ENCODE data around the gene SLC16A9. TPM values are rescaled to one million over a fixed set of nuclear protein-coding genes. Genes with fewer than 3 reads are reported as not detected.

Gene SLC16A9
- total and polyA plus RNA-seq, 8 donors: 0.32 to 7.4 (median 1.5) TPM

- no peaks in the 10 kb centered on the region for H3K9me3 ChIP-seq
- no peak for ATAC-seq
- no peak for DNase-seq
- no peaks in the 10 kb centered on the region for H3K36me3 ChIP-seq
- no peaks in the 10 kb centered on the region for H3K4me1 ChIP-seq
- intact Hi-C loops (cut with DNase I): no loop called here
- 68 to 96% methylated on average over 1 of the region's 1 CpG for WGBS, 2 donors
- TF ChIP-seq, protein P1, sequence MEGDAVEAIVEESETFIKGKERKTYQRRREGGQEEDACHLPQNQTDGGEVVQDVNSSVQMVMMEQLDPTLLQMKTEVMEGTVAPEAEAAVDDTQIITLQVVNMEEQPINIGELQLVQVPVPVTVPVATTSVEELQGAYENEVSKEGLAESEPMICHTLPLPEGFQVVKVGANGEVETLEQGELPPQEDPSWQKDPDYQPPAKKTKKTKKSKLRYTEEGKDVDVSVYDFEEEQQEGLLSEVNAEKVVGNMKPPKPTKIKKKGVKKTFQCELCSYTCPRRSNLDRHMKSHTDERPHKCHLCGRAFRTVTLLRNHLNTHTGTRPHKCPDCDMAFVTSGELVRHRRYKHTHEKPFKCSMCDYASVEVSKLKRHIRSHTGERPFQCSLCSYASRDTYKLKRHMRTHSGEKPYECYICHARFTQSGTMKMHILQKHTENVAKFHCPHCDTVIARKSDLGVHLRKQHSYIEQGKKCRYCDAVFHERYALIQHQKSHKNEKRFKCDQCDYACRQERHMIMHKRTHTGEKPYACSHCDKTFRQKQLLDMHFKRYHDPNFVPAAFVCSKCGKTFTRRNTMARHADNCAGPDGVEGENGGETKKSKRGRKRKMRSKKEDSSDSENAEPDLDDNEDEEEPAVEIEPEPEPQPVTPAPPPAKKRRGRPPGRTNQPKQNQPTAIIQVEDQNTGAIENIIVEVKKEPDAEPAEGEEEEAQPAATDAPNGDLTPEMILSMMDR (IDR thresholded peaks at IDR 0.05): no peak
- no peak overlapping the region for H3K27ac ChIP-seq
- FAIRE-seq: no peak
- H3K27me3 ChIP-seq: no peaks in the 10 kb centered on the region
- H3K4me3 ChIP-seq: no peak overlapping the region
Measured at GRCh38 chr10:59694936-59695335, 14.7 kb downstream of the SLC16A9 start.

GRCh38 chr10:59692113-59692512 is 17.5 kb downstream of the SLC16A9 start:
- intact Hi-C loops (cut with DNase I): no loop called here
- TF ChIP-seq, protein P1 (IDR thresholded peaks at IDR 0.05): no peak
- Histone ChIP-seq H3K9me3 (no peaks in the 10 kb centered on the region), H3K4me3 (no peak overlapping the region), H3K36me3 (no peaks in the 10 kb centered on the region), H3K4me1 (no peaks in the 10 kb centered on the region), H3K27me3 (no peaks in the 10 kb centered on the region), H3K27ac (no peak overlapping the region)
- no peak for DNase-seq
- no peak for ATAC-seq
- WGBS, 2 donors: 85 to 93% methylated on average over 2 of the region's 2 CpGs
- no peak for FAIRE-seq

DNA sequence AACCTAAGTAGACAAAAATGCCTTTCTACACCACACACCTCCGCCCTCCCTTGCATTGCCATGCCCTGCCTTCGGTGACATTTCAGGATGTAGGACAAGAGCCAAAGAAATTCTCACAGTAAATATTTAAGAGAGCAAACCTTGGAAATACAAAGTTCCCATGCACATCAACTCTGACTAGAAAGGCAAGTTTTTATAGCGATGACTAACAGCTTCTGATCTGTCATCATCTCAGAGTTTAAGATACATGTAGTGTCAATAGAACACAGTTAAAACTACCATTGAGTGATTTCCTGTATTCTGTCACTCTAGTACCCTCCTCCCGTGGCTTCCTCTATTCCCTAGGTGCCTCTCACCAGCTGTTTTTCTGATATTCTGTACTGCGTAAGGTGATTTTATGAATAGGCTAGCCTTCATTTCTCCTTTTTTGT is 20.7 kb downstream of the SLC16A9 start:
- Histone ChIP-seq H3K27me3 (no peaks in the 10 kb centered on the region), H3K4me3 (no peak overlapping the region), H3K4me1 (no peaks in the 10 kb centered on the region), H3K36me3 (no peaks in the 10 kb centered on the region), H3K27ac (no peak overlapping the region), H3K9me3 (no peaks in the 10 kb centered on the region)
- intact Hi-C loops (cut with DNase I): no loop called here
- ATAC-seq (no peak), FAIRE-seq (no peak), DNase-seq (no peak)
- WGBS, 2 donors: 48 to 62% methylated on average over 5 of the region's 5 CpGs
- TF ChIP-seq, protein P1 (IDR thresholded peaks at IDR 0.05): no peak

DNA sequence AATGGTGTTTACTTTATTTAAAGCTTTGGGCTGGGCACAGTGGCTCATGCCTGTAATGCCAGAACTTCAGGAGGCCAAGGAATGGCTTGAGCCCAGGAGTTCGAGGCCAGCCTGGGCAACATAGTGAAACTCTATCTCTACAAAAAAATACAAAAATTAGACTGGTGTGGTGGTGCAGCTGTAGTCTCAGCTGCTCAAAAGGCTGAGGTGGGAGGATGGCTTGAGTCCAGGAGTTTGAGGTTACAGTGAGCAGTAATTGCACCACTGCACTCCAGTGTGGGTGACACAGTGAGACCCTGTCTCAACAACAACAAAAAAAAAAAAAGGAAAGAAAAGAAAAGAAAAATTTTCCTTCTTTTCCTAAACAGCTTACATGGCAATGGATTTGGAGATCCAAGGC is 22.0 kb downstream of the SLC16A9 start:
- DNase-seq: no peak
- WGBS, 2 donors: 91 to 97% methylated on average over 1 of the region's 1 CpG
- ATAC-seq: no peak
- Histone ChIP-seq H3K9me3 (no peaks in the 10 kb centered on the region), H3K27me3 (no peaks in the 10 kb centered on the region), H3K4me1 (no peaks in the 10 kb centered on the region), H3K27ac (no peak overlapping the region), H3K36me3 (no peaks in the 10 kb centered on the region), H3K4me3 (no peak overlapping the region)
- TF ChIP-seq, protein P1 (IDR thresholded peaks at IDR 0.05): no peak
- no peak for FAIRE-seq
- intact Hi-C loops (cut with DNase I): no loop called here

DNA sequence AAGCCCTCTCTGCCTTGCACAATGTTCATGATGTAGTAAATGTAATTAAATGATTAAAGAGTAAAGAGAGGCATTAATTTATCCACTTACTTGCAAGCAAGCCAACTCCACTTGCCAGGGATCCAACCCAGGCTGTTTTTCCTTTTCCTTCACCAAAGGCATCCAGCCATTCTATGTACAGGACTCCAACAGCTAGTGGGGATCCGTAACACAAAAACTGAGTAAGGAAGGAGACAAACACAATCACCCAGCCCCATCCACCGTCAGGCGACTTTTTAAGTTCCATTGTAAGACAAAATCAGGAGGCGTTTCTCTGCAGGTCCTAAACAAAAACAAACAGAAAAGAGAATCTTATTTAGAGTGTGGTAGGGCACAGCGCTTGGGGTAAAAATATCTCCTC is 25.6 kb downstream of the SLC16A9 start:
- FAIRE-seq: no peak
- no peak for ATAC-seq
- H3K36me3 ChIP-seq: no peaks in the 10 kb centered on the region
- 76 to 89% methylated on average over 5 of the region's 5 CpGs for WGBS, 2 donors
- no peak overlapping the region for H3K4me3 ChIP-seq
- intact Hi-C loops (cut with DNase I): no loop called here
- H3K4me1 ChIP-seq: no peaks in the 10 kb centered on the region
- no peaks in the 10 kb centered on the region for H3K27me3 ChIP-seq
- H3K27ac ChIP-seq: no peak overlapping the region
- TF ChIP-seq, protein P1 (IDR thresholded peaks at IDR 0.05): no peak
- no peaks in the 10 kb centered on the region for H3K9me3 ChIP-seq
- no peak for DNase-seq

Data from pancreas (tissue), 10 donors.